DMS153 (cell line): ENCODE results near the gene SYT14.
"Not testable (repeated sequence)": the region's sequence is repeated elsewhere in the genome, so short reads cannot be mapped to it uniquely, and the experiment has no call there.

Source experiments
- DNase-seq: peaks from one replicate; lab custom pipeline; 2025; lab: John Stamatoyannopoulos, UW

The SYT14 gene

DNA sequence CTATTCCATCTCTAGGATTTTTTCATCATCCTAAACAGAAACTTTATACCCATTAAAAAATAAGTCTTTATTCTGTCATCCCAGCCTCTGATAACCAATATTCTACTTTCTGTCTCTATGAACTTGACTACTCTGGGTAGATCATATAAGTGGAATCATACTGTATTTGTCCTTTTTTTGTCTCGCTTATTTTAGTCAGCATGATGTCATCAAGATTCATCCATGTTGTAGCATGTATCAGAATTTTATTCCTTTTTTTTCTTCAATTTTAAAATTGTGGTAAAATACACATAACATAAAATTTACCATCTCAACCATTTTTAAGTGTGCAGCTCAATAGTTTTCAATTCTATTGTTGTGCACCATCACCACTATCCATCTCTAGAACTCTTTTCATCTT lies 90.0 kb downstream of the SYT14 start:
- no peak for DNase-seq

DNA sequence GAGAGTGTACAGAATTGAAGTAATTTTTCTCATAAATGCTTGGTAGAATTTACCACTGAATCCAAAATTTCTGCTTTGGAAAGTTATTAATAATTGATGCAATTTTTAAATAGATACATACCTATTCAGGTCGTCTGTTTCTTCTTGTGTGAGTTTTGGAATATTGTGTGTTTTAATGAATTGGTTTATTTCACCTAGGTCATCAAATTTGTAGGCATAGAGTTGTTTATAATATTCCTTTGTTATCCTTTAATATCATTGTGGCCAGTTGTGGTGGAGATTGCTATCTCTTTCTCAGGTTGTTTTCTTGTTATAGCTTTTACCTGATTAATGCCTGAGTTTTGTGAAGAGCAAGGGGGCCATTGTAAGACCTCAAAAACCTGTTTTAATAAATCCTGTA lies 93.5 kb downstream of the SYT14 start:
- no peak for DNase-seq

DNA sequence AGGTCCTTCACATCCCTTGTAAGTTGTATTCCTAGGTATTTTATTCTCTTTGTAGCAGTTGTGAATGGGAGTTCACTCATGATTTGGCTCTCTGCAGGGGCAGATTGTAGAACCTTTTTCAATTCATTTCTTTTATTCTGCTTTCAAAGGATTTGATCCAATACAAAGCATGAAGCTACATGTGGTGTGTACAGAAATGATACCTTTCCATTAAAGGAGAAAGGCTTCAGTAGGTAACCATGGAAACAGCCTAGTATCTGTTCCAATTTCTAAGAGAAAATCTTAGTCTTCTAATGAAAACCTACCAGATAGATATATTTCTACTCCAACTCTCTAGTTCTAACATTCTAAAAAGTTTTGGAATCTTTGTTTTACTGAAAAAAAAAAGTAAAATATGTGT lies 105.0 kb downstream of the SYT14 start:
- DNase-seq, result no peak

DNA sequence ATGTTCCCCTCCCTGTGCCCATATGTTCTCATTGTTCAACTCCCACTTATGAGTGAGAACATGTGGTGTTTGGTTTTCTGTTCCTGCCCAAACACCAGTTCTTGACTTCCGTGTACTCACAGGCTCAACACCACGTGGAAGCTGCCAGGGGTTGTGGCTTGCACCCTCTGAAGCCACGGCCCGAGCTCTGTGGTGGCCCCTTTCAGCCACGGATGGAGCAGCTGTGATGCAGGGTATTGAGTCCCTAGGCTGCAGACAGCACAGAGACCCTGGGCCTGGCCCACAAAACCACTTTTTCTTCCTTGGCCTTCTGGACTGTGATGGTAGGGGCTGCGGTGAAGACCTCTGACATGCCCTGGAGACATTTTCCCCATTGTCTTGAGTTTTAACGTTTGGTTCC lies 111.6 kb downstream of the SYT14 start:
- no peak for DNase-seq

DNA sequence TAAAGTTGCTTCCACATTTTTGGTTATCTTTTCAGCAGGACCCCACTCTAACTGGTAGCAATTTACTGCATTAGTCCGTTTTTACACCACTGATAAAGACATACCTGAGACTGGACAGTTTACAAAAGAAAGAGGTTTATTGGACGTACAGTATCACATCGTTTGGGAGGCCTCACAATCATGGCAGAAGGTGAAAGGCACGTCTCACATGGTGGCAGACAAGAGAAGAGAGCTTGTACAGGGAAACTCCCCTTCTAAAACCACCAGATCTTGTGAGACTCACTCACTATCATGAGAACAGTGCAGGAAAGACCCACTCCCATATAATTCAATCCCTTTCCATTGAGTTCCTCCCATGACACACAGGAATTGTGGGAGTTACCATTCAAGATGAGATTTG lies 112.5 kb downstream of the SYT14 start:
- not testable (repeated sequence) for DNase-seq

DNA sequence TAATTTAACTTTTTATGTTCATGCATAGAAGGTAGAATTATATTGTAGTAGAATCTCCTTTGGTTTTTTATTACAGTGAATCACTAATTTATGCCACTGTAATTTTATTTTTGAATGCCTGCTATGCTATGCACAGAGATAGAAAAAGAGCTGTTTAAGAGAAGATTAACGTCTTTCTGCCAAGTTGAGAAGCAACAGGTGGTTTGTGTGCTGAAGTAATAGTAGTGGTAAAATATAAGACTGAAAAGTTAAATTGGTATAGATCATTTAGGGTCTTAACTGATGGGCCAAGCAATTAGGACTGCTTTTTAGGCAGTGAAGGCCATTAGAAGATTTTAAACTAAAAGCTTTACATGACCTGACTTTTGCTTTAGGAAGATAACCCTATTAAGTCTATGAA lies 115.1 kb downstream of the SYT14 start:
- DNase-seq, result no peak

DNA sequence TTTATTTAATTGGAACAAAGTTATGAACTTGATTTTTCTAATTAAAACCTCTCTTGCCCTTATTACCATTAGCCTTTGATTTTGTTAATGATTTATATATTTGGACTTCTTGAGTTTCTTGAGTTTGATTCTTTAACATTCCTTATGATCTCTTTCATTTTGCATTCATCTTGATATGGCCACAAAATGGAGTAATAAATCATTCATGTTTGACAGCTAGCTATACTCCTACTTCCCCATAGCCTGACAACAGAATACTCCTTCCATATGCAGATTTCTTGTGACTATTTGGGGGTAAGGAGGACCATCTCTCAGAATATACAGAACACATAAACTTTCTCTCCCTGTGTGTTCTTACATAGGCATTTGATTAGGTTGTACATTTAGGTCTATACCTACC lies 119.6 kb downstream of the SYT14 start:
- DNase-seq, result no peak

DNA sequence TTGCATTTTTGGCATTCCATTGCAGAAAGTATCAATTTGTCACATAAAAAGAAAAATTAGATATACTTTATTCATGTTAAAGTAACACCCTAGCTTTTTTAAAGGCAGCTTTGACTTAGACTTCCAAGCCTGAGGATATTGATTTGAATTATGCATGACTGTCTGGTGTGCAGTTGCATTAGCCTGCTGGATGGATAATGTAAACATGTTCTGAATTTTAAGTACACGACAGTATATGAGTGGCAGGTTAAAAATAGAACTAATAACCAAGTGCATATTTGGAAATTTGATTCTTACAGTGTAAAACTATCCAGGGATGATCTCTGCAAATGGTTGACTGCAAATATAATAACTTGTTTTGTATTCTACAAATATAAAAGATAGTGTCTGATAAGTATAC lies 124.0 kb downstream of the SYT14 start:
- no peak for DNase-seq

DNA sequence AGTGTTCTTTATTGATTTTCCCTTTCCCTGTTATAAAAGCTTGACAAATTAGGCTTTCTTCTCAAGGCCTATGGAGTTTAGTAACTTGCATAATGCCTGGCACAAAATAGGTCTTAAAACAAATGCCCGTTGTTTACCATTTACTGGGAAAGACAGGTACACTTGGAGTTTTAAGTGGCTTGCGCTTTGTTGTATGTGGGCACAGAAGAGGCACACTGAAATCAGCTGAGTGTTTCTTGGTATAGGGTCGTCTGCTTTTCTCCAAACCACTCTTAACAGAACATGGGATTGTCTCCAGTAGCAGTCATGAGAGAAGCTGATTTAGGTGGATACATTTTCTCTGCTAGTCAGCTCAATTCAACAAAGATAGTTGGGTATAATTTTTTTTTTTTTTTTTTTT lies 132.5 kb downstream of the SYT14 start:
- no peak for DNase-seq

DNA sequence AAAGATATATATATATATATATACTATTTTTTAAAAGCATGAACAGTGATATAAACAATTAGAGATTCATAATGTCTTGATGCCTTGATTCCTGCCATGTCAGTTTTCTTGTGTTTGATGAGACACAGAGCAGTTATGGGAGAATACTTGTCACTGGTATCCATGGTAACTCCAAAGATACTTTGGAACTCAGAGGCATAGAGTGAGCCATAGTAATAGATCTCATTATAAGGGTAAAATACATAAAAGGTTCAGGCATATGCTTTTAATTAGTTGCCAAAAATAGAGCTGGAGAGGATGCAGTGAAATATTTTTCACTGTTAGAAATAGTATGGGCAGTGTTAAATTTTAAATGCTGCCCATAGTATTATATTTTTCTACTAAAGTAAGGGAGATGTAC lies 134.1 kb downstream of the SYT14 start:
- no peak for DNase-seq

DNA sequence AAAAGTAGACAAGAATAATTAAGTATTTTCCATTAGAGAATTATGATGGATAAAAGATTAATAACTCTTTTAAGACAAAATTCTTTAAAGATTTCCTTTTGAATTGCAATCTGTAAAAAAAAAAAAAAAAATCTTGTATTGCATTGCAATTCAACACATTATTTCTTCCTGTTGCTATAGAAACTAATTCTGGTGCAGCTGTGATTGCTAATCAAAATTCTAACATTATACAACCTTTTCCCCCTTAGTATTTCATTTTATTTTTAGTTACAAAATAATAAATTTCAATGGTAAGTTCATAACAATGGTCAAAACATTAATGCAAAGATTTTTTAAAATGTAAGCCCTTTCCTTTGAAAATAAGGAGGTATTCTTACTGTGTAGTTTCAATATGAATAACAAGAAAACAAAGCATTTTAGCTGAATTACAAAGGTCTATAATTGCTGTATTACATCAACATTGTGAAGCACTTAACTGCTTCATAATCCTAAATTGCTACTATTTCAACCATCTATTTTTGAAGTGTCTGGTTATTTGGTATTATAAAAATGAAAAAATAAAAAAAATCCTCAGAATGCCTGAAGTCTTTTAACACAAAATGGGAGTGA lies 135.0 kb downstream of the SYT14 start:
- no peak for DNase-seq

DNA sequence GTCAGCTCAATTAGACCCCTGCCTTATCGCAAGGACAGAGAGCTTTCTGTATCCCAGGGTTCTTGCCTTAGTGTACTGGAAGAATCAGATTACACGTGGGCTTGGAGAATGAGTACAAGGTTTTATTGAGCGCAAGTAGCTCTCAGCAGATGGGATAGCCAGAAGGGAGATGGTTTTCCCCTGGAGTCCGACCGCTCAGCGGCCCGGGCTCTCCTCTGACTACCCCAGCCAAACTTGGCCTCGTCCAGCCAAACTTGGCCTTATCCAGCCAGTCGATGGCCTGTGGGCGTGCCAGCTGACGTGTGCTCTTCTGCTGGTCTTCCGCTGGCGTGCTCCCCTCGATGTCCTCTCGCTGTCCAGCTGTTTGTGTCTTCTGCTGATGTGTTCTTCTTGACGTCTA lies 136.9 kb downstream of the SYT14 start:
- DNase-seq, result no peak

DNA sequence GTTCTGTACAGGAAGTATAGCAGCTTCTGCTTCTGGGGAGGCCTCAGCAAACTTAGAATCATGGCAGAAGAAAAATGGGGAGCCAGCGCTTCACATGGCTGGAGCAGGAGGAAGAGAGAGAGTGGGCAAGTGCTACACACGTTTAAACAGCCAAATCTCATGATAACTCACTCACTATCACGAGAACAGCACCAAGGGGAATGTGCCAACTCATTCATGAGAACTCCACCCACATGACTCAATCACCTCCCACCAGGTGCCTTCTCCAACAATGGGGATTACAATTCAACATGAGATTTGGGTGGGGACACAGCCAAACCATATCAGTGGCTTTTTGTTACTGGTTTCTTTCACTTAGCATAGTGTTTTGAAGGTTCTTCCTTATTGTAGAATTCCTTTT lies 138.6 kb downstream of the SYT14 start:
- DNase-seq, result no peak

DNA sequence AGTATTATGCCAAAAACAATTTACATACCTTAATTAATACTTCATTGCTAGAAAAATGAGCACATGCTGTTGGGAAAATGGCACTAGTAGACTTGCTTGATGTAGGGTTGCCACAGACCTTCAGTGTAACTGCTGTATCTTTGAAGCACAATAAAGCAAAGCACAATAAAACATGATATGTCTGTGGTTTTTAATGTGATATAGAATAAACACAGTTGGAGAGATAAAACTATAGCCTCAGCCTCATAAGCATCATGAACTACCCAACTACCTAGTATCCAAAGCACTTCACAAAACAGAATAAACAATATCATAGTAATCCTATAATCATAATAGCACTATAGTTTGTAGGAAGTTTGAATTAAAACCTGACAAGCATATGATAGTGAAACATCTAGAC lies 143.5 kb downstream of the SYT14 start:
- DNase-seq, result no peak

DNA sequence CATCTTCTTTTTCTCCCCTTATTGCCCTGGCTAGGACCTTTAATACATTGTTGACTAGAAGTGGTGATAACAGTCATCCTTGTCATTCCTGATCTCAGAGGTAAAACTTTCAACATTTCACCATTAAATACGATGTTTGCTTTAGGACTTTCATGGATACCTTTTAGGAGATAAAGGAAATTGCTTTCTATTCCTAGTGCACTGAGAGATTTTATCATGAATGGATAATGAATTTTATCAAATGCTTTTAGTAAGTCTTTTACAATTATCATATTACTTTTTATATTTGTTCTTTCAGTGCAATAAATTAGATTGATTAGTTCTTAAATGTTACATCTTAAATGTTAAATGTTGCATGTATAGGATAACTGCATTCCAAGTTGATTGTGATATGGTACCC lies 147.3 kb downstream of the SYT14 start:
- no peak for DNase-seq

DNA sequence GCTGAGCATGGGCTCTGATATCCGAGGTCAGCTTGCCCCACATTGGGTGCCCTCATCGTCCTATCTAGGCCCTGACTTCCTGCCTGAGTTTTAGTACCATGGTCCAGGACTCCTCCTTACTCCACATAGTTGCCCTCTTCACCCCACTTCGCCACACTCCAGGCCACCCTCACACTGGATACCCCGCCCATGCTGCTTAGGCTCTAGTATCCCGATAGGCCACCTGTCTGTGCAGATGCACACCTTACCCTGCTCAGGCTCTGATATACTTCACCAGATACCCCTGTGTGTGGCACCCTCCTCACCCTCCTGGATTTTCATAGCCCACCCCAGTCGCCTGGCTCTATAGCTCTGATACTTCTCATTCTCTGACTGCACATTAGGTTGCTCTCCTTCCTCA lies 149.0 kb downstream of the SYT14 start:
- no peak for DNase-seq

DNA sequence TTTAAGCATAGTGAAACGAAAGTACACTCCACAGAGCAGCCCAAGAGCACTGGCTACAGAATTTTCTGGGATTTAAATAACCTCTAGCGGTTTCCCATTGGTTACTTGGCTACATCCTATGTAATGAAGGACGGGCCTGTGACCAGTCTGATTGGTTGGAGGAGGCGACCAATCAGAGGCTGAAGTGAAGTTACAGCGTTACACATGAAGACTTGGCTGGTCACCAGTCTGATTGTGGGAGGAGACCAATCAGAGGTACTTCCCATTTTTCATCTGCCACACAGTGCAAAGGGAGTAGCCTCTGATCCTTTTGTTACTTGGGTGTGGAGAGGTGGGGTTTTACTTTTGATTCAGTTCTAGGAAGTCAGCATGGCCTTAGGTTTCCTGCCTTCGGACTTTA lies 151.8 kb downstream of the SYT14 start:
- DNase-seq, result no peak

DNA sequence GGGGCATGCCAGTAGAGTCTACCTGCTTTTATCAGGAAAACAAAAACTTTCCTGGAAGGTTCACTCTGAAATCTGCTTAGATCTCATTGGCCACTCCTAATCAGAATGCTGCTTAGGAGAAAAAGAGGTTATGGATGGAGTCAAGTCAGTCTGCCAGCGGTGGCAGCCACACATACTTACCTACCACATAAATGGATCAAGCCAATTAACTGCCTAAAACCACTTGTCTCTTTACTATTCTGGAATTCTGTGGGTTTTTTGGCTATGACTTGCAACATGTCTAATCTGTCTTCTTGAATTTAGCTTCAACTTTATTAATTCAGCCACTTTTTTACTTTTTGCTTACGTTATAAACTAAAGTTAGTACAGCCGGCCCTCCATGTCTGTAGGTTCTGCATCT lies 154.3 kb downstream of the SYT14 start:
- no peak for DNase-seq

DNA sequence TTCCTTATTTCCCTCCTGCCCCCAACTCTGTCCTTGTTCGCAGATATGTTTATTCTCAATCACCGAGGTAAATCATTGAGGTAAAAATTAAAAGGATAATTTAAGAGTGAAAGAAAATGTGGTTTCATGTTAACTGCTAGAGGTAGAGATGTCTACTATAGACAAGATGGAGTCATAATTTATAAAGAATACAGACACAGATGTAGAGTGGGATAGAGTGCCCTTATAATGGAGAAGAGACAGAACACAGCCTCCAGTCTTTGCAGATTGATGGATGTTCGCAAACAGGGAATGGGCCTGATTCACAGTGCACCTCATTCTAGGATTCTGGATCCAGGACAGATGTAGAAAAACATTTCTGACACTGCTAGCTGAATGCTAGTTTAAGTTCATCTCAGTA lies 155.4 kb downstream of the SYT14 start:
- no peak for DNase-seq

DNA sequence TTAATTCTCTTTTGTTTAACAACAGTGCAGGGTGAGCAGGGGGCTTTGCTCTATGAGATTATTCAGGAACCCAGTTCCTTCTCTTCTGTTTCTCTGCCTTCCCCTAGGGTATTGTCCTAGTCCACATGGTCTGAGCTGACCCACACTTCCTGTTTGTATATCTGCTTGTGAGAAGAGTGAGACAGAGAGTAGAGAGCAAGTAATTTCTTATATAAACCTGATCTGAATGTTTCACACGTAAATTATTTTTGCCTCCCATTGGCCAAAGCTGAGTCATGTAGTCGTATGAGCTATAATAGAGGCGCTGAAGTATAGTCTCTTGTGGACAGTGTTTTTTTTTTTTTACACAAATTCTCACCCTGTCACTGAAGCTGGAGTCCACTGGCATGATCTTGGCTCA lies 160.3 kb downstream of the SYT14 start:
- DNase-seq, result no peak

DNA sequence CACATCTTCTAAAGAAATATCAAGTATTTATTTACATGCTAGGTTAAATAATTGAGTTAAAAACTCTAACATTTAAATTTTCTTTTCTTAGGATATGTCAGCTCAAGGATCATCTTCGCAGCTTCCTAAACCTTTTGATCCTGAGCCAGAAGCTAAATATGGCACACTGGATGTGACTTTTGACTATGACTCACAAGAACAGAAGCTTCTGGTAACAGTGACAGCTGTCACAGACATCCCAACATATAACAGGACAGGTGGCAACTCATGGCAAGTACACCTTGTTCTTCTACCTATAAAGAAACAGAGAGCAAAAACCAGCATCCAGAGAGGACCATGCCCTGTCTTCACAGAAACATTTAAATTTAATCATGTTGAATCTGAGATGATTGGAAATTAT lies 161.9 kb downstream of the SYT14 start:
- DNase-seq, result no peak

DNA sequence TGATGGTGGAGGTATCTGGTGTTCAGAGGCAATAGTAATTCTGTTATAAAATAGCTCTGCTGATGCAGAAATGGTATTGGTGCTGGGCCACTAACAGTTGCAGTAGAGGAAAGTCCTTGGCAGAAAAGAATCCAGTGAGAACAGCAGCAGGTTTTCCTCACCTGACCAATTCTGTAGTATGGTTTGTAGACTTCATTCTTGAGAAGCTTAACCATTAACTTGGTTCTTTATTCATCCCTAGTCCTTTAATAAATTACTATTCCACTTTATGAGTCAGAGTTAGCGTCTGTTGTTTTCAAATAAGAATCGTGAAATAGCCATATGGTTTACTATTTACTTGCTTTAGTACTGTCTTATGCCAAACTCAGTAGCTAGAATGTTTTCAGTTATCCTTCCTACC lies 166.1 kb downstream of the SYT14 start:
- DNase-seq, result no peak

DNA sequence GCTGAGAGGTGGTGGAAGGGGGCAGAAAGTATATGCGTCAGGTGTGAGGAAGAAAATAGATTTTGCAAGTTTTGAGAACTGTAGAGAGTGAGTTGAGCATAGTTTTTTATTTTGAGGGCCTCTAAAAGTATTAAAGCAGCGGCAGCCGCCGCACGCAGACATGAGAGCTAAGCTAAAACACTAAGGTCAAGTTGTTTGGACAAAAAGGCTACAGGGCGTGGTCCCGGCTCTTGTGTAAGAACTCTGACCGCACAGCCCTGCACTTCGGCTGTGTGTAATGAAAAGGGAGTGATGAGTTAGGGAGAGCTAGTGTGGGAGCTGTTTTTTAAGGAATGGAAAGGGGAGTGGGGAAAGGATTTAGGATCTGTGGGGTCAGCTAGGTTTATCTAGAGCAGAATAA lies 174.9 kb downstream of the SYT14 start:
- DNase-seq, result not testable (repeated sequence)

DNA sequence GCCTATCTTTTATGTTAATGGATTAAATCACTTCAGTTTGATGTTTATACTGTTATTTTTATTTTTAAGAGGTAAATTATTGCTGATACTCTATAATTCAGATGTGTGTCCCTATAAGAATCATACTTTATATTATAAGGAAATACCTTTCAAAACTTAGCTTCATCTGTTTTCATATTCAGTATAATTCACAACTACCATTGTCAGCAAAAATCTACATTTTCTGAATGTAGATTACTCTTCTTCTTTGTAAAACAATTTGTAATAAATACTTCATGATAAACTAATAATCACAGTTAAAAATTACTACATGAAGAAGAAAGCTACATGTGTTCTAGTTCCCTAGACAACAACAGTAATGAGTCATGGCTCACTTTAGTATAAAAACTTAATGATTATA lies 179.2 kb downstream of the SYT14 start:
- no peak for DNase-seq

DNA sequence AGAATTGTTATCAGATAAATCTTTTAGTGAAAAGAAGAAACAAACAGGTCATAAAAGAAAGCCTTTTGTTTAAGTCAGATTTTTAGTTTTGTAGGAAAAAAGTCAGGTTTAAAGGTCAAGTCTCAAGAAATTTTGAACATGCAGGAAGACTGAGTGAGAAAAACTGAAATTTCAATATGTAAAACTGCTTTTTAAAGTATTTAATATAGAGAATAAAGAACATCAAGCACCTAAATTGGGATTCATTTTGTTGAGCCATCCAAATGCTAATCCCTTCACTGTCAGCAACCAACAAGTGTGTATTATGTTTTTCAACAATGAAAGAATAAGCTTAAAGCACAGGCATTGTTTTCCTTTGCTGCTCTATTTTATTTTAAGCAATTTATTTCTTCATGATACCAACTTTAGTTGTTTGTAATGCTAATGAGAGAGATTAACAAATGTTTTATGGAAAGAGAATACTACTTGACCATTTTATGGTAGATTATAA lies 179.7 kb downstream of the SYT14 start:
- no peak for DNase-seq
